Measurements from ENCODE around the gene TAB2.

DNA sequence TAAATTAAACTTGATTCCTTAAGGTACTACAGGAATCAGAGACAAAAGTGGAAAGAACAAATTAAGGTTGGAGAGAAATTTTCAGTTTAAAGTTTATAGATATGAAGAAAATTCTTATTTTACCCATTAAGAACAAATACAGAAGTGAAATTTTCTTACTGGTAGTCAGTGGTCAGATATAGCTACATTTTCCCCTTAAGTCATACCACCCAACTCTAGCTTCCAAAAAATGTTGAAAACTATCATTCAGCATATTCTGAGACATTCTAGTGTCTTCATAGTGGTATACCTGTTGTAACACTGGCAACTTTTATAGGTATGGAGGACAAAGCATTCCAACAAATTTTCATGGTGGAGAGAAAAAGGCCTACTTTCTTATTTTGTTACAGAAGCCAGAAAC is 67.0 kb downstream of the TAB2 start:
- TF ChIP-seq, protein P1, sequence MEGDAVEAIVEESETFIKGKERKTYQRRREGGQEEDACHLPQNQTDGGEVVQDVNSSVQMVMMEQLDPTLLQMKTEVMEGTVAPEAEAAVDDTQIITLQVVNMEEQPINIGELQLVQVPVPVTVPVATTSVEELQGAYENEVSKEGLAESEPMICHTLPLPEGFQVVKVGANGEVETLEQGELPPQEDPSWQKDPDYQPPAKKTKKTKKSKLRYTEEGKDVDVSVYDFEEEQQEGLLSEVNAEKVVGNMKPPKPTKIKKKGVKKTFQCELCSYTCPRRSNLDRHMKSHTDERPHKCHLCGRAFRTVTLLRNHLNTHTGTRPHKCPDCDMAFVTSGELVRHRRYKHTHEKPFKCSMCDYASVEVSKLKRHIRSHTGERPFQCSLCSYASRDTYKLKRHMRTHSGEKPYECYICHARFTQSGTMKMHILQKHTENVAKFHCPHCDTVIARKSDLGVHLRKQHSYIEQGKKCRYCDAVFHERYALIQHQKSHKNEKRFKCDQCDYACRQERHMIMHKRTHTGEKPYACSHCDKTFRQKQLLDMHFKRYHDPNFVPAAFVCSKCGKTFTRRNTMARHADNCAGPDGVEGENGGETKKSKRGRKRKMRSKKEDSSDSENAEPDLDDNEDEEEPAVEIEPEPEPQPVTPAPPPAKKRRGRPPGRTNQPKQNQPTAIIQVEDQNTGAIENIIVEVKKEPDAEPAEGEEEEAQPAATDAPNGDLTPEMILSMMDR (IDR thresholded peaks at IDR 0.05), result no peak
- TF ChIP-seq EP300 (IDR thresholded peaks at IDR 0.05; ENCODE audit: low read depth), result no peak
- no peak for TF ChIP-seq POLR2A (IDR thresholded peaks at IDR 0.05)
- TF ChIP-seq POLR2AphosphoS5 (IDR thresholded peaks at IDR 0.05), result no peak
